EL (cell line): ENCODE results near the gene HOXC12.

Experiments
- DNase-seq: peaks from one replicate; pipeline ENCODE4 v3.0.0-alpha.2; 2016

The HOXC12 gene

GRCh38 chr12:53956914-53957536 is 2.3 kb downstream of the HOXC12 start:
- no peak for DNase-seq

DNA sequence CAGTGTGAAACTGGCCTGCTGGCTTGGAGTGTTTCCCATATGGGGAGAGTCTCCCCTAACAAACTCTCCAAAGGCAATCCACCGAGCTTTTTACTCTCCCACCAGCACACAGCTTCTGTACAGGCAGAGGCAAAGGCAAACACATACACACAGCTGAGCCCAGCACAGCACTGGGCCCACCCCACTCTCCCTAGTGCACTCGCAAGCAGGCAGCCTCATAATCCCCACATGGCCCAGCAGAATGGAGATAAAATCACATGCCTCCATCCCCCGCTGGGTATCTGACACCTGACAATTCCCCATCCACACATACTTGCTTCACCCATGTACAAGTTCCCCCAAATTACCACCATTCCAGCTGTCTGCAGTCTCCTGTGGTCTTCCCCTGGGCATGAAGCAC is 3.4 kb downstream of the HOXC12 start:
- no peak for DNase-seq

GRCh38 chr12:53959314-53959713 is 4.6 kb downstream of the HOXC12 start:
- no peak for DNase-seq

DNA sequence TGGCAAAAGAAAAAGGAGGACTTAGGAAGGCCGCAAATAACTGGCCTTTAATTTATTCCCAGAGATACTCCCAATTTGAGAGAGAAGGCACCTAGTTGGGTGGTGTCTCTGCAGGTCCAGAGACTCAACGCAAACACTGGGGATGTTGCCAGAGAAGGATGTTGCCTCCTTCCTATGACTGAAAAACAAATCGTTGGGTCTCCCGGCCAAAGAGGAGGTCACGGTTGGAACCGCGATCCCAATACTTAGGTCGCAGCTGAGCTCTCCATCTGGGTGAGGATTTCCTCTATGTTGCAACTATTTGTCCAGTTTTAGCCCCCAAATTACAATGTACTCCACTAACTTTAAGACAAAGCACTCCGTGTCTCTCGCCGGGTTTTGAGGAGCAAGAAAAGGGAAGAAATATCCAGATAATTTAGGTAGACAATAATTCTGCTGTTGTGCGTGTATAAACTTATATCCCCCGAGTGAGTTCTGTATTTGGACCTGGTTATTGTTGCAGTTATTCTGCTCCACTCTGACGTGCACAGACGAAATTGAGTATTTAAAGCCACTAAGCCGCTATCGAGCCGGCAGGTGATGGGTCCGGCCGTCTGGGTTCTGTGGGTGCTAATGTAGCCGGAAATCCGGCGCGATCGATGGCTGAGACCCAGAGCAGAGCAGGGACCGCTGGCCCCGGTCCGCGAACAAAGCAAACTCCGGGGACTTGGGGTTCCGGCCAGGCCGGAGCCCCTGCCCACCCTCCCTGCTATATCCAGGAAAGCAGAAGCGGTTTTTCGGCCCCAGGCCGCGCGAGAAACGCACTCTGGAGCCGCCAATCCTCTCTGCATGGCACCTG is 5.7 kb downstream of the HOXC12 start:
- no peak for DNase-seq

GRCh38 chr12:53961025-53961761 is 6.5 kb downstream of the HOXC12 start:
- no peak for DNase-seq

- no peak for DNase-seq
Measured at GRCh38 chr12:53963005-53963404, 8.3 kb downstream of the HOXC12 start.

- peak; percentile 50 for DNase-seq
Measured at GRCh38 chr12:53963434-53964314, 9.0 kb downstream of the HOXC12 start.

GRCh38 chr12:53964315-53964713 is 9.6 kb downstream of the HOXC12 start:
- DNase-seq, result no peak

GRCh38 chr12:53965281-53966084 is 10.8 kb downstream of the HOXC12 start:
- peak; percentile 81 for DNase-seq

DNA sequence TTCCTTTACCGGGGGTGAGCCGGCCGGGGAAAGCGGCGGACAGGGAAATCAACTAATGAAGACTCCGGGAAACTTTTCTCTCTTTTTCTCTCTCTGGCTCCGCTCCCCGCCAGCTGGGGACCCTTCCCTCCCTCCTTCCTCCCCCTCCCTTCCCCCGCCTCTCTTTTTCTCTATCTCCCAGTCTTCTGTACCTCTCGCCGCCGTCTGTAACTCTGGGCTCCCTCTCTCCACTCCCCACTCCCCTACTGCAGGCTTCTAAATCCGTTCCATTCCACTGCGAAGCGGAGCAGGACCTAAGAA is 11.3 kb downstream of the HOXC12 start:
- DNase-seq, result no peak

- peak; percentile 54 for DNase-seq
Measured at GRCh38 chr12:53966385-53967133, 11.9 kb downstream of the HOXC12 start.

- peak; percentile 71 for DNase-seq
Measured at GRCh38 chr12:53967421-53967925, 12.8 kb downstream of the HOXC12 start.

DNA sequence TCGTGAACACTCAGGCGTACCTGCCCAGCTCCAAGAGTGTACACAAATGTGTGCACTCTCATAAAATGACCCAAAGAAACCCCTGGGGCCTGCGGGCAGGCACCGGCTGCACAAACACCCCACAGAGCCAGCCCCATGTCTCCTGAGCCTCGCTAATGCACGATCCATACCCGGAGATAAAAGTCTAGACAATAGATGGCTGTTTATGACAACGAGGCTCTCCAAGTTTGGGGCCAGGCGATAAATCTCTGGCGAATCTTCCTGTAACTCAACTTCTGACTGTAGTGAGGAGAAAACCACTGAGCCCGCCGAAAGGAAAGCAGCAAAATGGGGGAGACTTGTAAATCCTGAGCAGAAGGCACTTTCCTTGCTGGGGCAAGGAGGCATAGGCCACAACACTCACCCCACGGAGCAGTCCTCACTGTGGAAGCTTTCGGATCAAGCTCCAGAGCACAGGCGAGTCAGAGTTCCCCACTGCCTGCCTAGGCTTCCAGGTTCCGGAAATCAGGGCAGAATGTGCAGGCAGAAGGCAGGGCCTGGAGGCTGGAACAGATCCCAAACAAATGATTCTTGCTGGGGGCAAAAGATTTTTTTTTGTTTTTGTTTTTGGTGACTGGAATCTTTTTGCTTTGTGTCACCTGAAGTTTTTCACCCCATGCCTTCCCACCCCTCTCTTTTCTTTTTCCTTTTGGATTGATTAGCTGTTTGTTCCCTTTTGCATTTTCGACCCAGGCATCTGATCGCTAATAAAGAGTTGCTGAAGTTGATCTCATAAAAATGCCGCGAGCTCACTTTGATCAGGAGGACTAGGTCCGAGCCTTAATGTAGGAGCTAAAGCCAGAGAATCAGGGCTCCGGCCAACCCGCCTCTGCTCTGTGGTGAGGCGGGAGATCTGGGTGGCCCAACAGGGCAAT is 13.8 kb downstream of the HOXC12 start:
- peak; percentile 59 for DNase-seq

- DNase-seq, result no peak
Measured at GRCh38 chr12:53969588-53970259, 15.0 kb downstream of the HOXC12 start.

- no peak for DNase-seq
Measured at GRCh38 chr12:53970451-53970850, 15.7 kb downstream of the HOXC12 start.

DNA sequence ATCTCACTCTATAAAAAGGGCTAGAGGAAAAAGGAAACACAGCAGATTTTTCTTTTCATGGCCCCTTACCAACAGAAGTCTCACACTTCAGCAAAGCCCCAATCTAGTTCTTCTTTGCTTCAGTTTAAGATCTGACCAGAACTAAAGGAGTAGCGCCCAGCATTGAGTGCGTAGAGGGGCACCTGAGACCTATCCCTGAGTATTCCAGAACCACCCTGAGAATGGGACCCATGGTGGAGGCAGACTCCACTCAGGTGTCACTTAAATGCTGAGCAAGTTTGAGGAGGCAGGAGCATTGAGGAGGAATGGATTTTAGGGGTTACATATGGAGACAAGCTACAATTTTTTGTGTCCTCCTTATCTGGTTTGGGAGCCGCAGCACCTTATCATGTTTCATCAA is 16.4 kb downstream of the HOXC12 start:
- DNase-seq, result no peak

GRCh38 chr12:53971686-53972085 is 17.0 kb downstream of the HOXC12 start:
- DNase-seq, result no peak

DNA sequence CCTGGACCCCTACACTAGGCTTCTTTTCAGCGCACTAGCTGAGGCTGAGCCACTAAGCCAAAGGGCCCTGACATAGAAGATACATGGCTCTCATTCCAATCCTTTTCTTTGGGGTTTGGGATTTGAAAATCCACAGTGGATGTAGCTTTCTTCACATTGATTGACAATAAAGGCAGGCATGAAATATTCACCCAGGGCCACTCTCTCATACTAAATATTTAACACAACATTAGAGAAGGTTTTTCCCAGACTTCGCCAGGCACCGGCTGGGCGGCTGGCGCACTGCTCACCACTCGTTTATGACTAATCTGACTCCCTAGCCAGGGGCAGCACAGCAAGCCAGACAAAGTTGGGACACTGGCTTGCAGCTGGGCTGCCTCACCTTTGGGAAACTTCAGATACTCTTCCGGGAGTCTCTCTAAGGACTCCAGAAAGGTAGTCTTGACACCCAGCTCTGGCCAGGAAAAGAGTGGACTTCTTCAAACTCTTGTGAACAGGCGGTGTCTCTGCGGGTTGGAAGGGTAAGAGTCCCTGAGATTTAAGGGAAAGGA is 17.5 kb downstream of the HOXC12 start:
- peak; percentile 64 for DNase-seq

- DNase-seq, result peak; percentile 41
Measured at GRCh38 chr12:53972722-53973235, 18.1 kb downstream of the HOXC12 start, which contains the start of gene HOXC11. TSS of gene HOXC11 (plus strand) at chr12:53973126. CDS start at chr12:53973242, 116 bp downstream.
